Keratinocyte (primary cell): Measurements from ENCODE around the gene CHD9.

Experiments used
- CTCF ChIP-seq, 3 experiments: IDR thresholded peaks in 1 of 3; conservative IDR thresholded peaks in 1 of 3; optimal IDR thresholded peaks in 1 of 3; 2 replicates in 2 of 3; 3 replicates in 1 of 3; pipeline versions ENCODE3 to v1.5.1; 2011; ENCODE audit warnings: low read length in 3 of 3, mild to moderate bottlenecking in 3 of 3, moderate library complexity in 2 of 3, control low read depth in 1 of 3, inconsistent platforms in 1 of 3; ENCODE audit not compliant: insufficient read depth in 2 of 3; ENCODE audit errors: extremely low read depth in 1 of 3
- EZH2 ChIP-seq: IDR thresholded peaks from one replicate; pipeline ENCODE4 v1.6.1; 2012; ENCODE audit warnings: inconsistent platforms, mild to moderate bottlenecking, low read length, moderate library complexity

DNA sequence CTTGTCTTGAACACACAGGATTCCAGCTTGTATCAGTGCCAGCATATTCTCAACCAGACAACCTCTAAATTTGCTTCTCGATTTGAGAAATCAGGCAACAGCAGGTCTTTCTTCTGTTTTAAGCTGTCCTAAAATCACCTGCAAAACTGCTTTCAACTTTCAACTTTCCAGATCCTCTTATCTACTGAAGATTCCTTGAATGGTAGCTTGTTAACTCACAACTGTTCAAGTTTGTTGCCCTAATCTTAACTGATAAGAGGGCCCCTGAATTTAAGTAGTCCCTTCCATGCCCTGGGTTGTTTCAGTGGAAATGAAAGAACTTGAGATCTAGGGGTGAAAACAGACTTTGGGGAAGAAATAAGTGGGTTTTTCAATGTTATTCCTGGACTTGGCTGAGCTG, 57.2 kb downstream of the CHD9 start:
- no peak for TF ChIP-seq CTCF (optimal IDR thresholded peaks at IDR 0.05 in 1 of 3, IDR thresholded peaks at IDR 0.05 in 1 of 3, conservative IDR thresholded peaks at IDR 0.05 in 1 of 3; ENCODE audit: extremely low read depth in 1 of 3, insufficient read depth in 2 of 3, low read length in 3 of 3)
- no peak for TF ChIP-seq EZH2
